ENCODE data around the gene UBXN6.

Gene UBXN6

GRCh38 chr19:4457654-4458395, at the start of gene UBXN6:
UBXN6 (minus strand) TSS chr19:4457794; CDS start chr19:4457697, 97 bp downstream.
- peak; percentile 91 for DNase-seq (ENCODE audit: low read depth, low spot score)

DNA sequence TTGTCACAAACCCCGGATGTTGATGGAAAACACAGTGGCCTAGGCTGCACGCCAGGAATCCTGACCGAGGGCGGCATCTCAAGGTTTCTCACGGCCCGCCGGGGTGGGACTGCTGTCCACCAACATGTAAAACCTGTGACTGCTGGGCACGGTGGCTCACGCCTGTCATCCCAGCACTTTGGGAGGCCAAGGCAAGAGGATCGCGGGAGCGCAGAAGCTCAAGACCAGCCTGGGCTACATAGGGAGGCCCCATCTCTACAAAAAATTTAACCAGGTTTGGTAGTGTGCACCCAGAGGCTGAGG, 49.5 kb upstream of the UBXN6 start:
- no peak for DNase-seq (ENCODE audit: low read depth, low spot score)

GRCh38 chr19:4506449-4507149, 49.0 kb upstream of the UBXN6 start:
- no peak for DNase-seq (ENCODE audit: low read depth, low spot score)

- no peak for DNase-seq (ENCODE audit: low read depth, low spot score)
Observed at GRCh38 chr19:4505570-4506448, 48.2 kb upstream of the UBXN6 start.

GRCh38 chr19:4504891-4505569, 47.4 kb upstream of the UBXN6 start:
- DNase-seq (ENCODE audit: low read depth, low spot score) = no peak

DNA sequence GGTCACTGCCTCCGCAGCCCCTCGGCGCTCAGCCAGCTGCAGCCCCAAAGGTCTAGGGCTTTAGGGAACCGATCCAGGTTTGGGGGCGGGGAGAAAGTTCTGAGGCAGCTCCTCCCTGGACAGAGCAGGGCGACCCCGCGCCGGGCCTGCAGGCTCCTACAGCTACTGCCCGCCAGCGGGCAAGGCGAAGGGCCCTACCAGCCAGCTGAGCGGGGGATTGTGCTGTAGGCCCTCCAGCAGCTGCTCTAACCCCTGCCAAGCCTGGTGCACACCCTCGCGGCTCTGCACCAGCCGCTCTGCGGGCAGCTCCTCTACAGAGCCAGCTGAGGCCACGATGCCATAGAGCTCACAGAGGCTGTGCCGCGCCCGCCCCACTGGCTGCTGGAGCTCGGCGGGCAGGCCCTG, 46.7 kb upstream of the UBXN6 start:
- DNase-seq (ENCODE audit: low read depth, low spot score) = no peak

DNA sequence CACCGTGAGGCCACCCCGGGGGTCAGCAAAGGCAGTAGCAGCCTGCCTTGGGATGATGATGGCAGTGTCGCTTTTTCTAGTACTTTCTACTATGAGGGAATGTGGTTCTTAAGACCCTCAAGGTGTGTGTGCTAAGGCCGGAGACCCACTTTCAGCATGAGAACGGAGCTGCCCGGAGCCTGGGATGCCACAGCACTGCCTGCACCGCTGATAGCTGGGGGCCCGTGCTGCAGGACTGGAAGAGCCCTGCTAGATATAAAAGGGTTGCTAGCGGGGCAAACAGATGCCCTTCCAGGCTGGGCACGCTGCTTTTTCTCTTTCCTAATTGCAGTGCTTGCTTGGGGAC, 46.2 kb upstream of the UBXN6 start:
- no peak for DNase-seq (ENCODE audit: low read depth, low spot score)

GRCh38 chr19:4503132-4503824, 45.7 kb upstream of the UBXN6 start:
- DNase-seq (ENCODE audit: low read depth, low spot score) = no peak

DNA sequence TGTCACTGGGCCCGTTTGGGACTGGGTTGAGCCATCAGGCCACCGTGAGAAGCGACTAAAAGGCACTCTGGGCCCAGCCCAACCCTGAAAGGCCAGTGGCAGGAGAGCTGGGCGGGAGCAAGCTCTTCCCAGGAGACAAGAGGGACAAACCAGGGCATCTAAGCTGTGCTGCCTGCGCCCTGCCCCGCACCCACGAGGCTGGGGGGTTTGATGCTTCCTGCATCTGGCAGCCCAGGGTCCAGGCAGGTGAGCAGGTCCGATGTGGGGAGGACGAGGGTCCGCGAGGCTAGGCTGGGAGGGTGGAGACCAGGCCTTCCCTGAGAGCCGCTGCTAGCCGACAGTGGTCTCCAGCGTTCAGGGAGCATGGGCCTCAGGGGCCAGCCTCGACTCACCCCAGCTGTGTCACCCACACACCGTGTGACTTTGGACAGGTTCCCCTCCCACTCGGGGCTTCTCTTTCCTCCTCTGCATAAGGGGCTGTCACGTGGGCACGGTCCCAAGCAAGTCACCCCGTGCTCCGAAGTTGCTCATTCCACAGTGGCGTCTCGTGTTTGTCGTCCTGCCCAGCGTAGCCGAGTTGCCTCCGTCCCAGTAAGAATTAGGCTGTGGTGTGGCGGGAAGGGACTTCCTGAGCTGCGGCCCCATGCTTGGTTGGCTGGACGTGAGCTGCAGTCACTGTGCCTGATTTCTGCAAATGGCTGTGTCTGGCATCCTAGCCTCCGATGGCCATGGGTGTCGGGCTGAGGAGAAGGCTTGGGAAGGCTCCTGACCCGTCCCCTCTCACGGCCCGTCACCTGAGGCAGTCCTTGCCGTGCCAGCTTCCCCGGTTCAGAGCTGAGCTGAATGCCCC, 44.9 kb upstream of the UBXN6 start:
- no peak for DNase-seq (ENCODE audit: low read depth, low spot score)

- no peak for DNase-seq (ENCODE audit: low read depth, low spot score)
Observed at GRCh38 chr19:4501691-4502090, 44.1 kb upstream of the UBXN6 start.

GRCh38 chr19:4500841-4501591, 43.4 kb upstream of the UBXN6 start:
- DNase-seq (ENCODE audit: low read depth, low spot score) = no peak

DNA sequence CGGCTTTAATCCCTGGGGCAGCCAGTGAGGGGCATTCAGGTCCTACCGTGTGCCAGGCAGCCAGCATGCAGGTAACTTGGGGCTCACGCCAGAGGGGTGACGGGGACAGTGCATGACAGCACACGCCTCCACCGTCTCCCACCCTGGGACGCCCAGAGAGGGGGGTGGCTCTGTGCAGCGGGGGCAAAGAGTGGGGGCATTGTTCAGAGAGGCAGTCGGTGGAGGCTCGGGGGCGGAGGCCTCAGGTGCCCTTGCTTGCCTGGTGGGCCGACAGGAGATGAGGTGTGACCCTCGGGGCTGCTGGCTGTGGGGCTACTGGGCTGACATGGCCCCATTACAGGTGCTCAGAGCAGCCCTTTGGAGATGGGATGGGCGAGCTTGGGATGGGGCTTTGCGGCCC, 42.3 kb upstream of the UBXN6 start:
- DNase-seq (ENCODE audit: low read depth, low spot score) = no peak

- no peak for DNase-seq (ENCODE audit: low read depth, low spot score)
Observed at GRCh38 chr19:4499318-4499717, 41.7 kb upstream of the UBXN6 start.

DNA sequence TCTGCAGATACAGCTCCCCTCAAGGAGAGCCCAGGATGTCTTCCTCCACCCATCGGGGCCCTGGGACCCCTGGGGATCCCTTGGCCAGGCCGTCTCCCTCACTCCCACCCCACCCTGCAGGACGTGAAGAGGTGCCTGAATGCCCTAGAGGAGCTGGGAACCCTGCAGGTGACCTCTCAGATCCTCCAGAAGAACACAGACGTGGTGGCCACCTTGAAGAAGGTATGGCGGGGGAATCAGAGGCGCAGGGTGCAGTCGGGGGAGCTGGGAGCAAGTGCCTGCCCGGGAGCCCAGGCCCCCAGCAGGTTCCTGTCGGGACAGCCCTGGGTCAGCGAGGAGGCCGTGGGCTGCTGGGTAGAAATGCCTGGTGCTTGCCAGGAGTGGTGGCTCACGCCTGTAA, 41.1 kb upstream of the UBXN6 start:
- DNase-seq (ENCODE audit: low read depth, low spot score) = no peak

DNA sequence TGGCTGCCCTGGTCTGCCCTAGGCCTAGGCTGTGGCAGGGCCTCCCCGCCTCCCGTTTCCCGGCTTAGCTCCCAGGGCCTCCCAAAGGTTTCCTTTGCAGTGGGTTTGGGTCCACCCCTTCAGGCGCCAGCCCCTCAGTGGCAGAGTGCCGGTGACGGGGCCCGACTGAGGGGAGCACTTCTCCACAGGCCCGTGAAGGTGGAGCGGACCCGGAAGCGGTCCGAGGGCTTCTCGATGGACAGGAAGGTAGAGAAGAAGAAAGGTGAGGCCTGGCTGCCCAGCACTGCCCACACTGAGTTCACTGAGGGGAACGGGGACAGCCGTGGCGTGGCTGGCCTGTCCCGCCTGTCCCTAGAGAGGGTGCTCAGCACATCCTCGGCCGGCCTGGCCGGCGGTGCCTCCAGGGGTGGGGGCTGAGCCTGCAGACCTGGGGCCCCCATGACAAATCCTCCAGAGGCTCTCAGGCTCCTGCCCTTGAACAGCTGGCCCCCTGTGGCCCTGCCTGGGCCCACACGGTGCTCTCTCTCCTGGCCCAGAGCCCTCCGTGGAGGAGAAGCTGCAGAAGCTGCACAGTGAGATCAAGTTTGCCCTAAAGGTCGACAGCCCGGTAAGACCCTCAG, 40.3 kb upstream of the UBXN6 start:
- DNase-seq (ENCODE audit: low read depth, low spot score) = no peak

DNA sequence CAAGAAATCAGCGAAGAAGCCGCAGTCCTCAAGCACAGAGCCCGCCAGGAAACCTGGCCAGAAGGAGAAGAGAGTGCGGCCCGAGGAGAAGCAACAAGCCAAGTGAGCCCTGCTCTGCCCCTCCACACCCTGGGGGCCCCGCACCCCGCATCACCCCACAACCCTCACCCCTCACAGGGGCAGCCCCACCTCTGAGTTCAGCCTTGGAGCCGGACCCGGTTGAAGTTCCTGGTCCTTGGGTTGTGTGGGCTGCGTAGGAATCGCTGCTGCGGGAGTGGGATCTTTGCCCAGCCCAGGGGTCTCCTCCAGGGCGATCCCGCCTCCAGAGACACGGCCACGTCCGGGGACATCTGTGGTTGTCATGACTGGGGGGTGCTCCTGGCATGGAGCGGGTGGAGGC, 38.7 kb upstream of the UBXN6 start:
- DNase-seq (ENCODE audit: low read depth, low spot score) = no peak

- DNase-seq (ENCODE audit: low read depth, low spot score) = no peak
Observed at GRCh38 chr19:4495471-4495870, 37.9 kb upstream of the UBXN6 start.

- DNase-seq (ENCODE audit: low read depth, low spot score) = no peak
Observed at GRCh38 chr19:4494691-4495064, 37.1 kb upstream of the UBXN6 start.

DNA sequence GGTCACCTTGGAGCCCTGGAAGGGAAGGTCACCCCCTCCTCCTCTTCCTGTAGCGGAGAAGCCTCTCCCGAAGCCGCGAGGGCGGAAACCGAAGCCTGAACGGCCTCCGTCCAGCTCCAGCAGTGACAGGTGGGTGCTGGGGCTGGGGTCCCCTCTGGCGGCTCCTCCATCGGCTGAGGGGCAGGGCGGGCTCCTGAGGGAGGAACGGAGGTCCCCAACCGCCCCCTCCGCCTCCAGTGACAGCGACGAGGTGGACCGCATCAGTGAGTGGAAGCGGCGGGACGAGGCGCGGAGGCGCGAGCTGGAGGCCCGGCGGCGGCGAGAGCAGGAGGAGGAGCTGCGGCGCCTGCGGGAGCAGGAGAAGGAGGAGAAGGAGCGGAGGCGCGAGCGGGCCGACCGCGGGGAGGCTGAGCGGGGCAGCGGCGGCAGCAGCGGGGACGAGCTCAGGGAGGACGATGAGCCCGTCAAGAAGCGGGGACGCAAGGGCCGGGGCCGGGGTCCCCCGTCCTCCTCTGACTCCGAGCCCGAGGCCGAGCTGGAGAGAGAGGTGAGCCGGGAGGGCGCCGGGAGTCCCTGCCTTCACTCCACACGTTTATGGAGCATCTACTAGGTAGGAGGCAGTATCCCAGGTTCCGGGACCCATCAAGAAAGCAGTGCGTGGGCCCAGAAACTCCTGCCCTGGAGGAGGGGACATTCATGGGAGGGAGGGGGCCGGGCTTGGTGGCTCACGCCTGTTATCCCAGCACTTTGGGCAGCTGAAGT, 36.5 kb upstream of the UBXN6 start:
- no peak for DNase-seq (ENCODE audit: low read depth, low spot score)

Measured in smooth muscle cell of the brain vasculature (primary cell).